ENCODE results near the gene BACH2.

BACH2 gene

GRCh38 chr6:89888871-89889270 lies 407.8 kb downstream of the BACH2 start:
- DNase-seq, result no peak

GRCh38 chr6:89888138-89888514 lies 408.5 kb downstream of the BACH2 start:
- no peak for DNase-seq

GRCh38 chr6:89887452-89888137 lies 409.0 kb downstream of the BACH2 start:
- DNase-seq, result peak; percentile 9

DNA sequence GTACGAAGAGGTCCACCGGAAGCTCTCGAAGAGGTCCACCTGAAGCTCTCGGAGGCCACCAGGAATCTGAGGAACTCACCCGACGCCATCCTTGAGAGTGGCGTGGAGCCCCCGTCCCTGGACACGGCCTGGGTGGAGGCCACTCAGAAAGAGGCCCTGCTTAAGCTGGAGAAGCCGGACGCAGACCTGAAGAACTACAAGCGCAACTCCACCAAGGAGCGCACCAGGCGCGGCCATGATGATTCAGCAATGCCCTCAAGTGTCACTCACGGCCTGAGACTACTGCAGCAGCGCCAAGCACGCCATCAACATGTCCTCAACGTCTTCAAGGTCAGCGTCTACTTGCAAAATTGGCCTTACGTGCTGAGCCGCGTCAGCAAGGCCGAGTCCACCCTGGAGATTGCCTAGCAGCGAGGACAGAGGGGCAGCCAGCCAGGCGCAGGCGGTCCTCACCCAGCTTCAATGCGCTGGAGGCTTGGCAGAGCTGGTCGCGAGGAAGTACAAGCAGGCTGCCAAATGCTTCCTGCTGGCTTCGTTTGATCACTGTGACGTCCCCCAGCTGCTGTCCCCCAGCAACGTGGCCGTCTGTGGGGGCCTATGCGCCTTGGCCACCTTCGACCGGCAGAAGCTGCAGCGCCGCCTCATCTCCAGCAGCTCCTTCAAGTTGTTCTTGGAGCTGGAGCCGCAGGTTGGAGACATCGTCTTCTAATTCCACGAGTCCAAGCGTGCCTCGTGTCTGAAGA lies 410.1 kb downstream of the BACH2 start:
- DNase-seq, result no peak
